ENCODE data around the gene CCL11. TPM values are rescaled to one million over a fixed set of nuclear protein-coding genes. Genes with fewer than 3 reads are reported as not detected.

CCL11 gene
- total and polyA plus RNA-seq, 2 of the 8 experiments (the other 6 are each of a cell fraction or from before 2014, with no cell fraction given): not detected

- no peak overlapping the region for H2BK120ac ChIP-seq (replicated peaks; ENCODE audit: low read depth, low read length)
- no peak overlapping the region for H3K4ac ChIP-seq (replicated peaks; ENCODE audit: insufficient read length, low read depth, low read length)
- H3K79me1 ChIP-seq (ENCODE audit: low read depth, low read length): no peaks in the 10 kb centered on the region
- no peak for DNase-seq (ENCODE audit: low read depth in 1 of 2, low spot score in 2 of 2)
- no peak overlapping the region for H3K56ac ChIP-seq (replicated peaks; ENCODE audit: insufficient read length, low read depth, low read length)
- H2BK5ac ChIP-seq (ENCODE audit: low read depth, low read length): no peak overlapping the region
- H3K4me1 ChIP-seq (replicated peaks in 1 of 4; ENCODE audit: control insufficient read depth in 3 of 4, insufficient read depth in 4 of 4, low read length in 3 of 4): peaks cover 0 to 7% (median 2%) of the 10 kb centered on the region in 4 experiments; a peak in 4 of 7 replicates
- no peak overlapping the region for H4K91ac ChIP-seq (replicated peaks; ENCODE audit: insufficient read length, low read length)
- H4K5ac ChIP-seq (ENCODE audit: insufficient read length, low read depth, low read length): no peak overlapping the region
- H3K9ac ChIP-seq (replicated peaks in 1 of 4; ENCODE audit: extremely low read depth in 1 of 4, low read depth in 3 of 4, low read length in 3 of 4): no peak overlapping the region
- no peaks in the 10 kb centered on the region for H3K36me3 ChIP-seq (ENCODE audit: control insufficient read depth in 2 of 4, insufficient read depth in 4 of 4, low read length in 3 of 4)
- POLR2A ChIA-PET (ENCODE audit: partially characterized antibody): no interaction called here
- H2BK20ac ChIP-seq (ENCODE audit: low read length): no peak overlapping the region
- H3K79me2 ChIP-seq (ENCODE audit: control insufficient read depth in 1 of 2, insufficient read depth in 2 of 2, low read length in 2 of 2): no peaks in the 10 kb centered on the region
- peaks cover 0 to 3% (median 0%) of the 10 kb centered on the region in 4 experiments; a peak in 1 of 7 replicates for H3K27me3 ChIP-seq (replicated peaks in 1 of 4; ENCODE audit: control insufficient read depth in 3 of 4, extremely low read depth in 1 of 4, insufficient read depth in 3 of 4, low read length in 3 of 4)
- FAIRE-seq: no peak
- 100% methylated on average over 1 of the region's 1 CpG; no CpG with 5 or more reads in 1 of the 2 experiments for WGBS, 2 experiments (ENCODE audit: extremely low coverage in 1 of 2, insufficient coverage in 1 of 2, insufficient read length in 1 of 2, insufficient replicate concordance in 2 of 2, low coverage in 1 of 2, low lambda C conversion rate in 2 of 2, missing lambda C conversion rate in 1 of 2)
- no peak overlapping the region for H4K8ac ChIP-seq (ENCODE audit: extremely low read depth, insufficient read depth, low read length)
- no peak overlapping the region for H3K4me3 ChIP-seq (ENCODE audit: extremely low read depth in 1 of 4, insufficient read depth in 2 of 4, low read depth in 3 of 4, low read length in 4 of 4)
- no peak overlapping the region for H3K4me2 ChIP-seq (ENCODE audit: insufficient read depth in 1 of 2, low read depth in 2 of 2, low read length in 2 of 2)
- no peak overlapping the region for H2AFZ ChIP-seq (ENCODE audit: low read length)
- no peak overlapping the region for H2AK5ac ChIP-seq (ENCODE audit: low read depth, low read length)
- H3K9me3 ChIP-seq (ENCODE audit: insufficient read depth in 2 of 2, low read depth in 1 of 2, low read length in 1 of 2): no peaks in the 10 kb centered on the region
- no peak overlapping the region for H3K18ac ChIP-seq (ENCODE audit: extremely low read depth, low read length)
- CTCF ChIA-PET (ENCODE audit: partially characterized antibody): interaction anchor here (0.6 to 2.9 kb wide), 4 partner anchors 25 to 58 kb away, joined by 3 to 13 read pairs (median 4); no protein-coding TSS in a partner anchor
- no peak overlapping the region for H3K27ac ChIP-seq (ENCODE audit: low read depth, low read length)
- TF ChIP-seq KDM5A (IDR thresholded peaks at IDR 0.05; ENCODE audit: low read length) (no peak), ASH2L (IDR thresholded peaks at IDR 0.05; ENCODE audit: low read length) (no peak), SP2 (IDR thresholded peaks at IDR 0.05; ENCODE audit: low read length) (no peak), CTCF (IDR thresholded peaks at IDR 0.05; ENCODE audit: control extremely low read depth in 1 of 3, insufficient read depth in 1 of 3, low read depth in 1 of 3, low read length in 3 of 3) (no peak)
- no peak overlapping the region for H3K23ac ChIP-seq (ENCODE audit: insufficient read length)
- H3K14ac ChIP-seq (ENCODE audit: insufficient read length): no peak overlapping the region
- H4K20me1 ChIP-seq (replicated peaks in 1 of 2; ENCODE audit: control insufficient read depth in 1 of 2, insufficient read depth in 2 of 2, low read length in 2 of 2): no peaks in the 10 kb centered on the region
- no peak overlapping the region for H2BK12ac ChIP-seq (ENCODE audit: low read depth, low read length)
- H3K23me2 ChIP-seq (ENCODE audit: low read depth, low read length): no peaks in the 10 kb centered on the region
- H2BK15ac ChIP-seq (ENCODE audit: low read length): no peak overlapping the region
Measured at GRCh38 chr17:34249478-34249877, 36.1 kb upstream of the CCL11 start.
